Brain microvascular endothelial cell (primary cell): ENCODE measurements around the gene IRF1.

Experiments used
- DNase-seq: peaks from one replicate; pipeline ENCODE4 v3.0.0-alpha.2; 2020
- H3K27ac ChIP-seq: fragments of 250-450 bp; sonication (Bioruptor Pico); 2 replicates; pipeline ENCODE4 v1.5.1; 2020; ENCODE audit warnings: mild to moderate bottlenecking, moderate library complexity
- H3K27me3 ChIP-seq: fragments of 250-450 bp; sonication (Bioruptor Pico); replicated peaks from 2 replicates; pipeline ENCODE4 v1.5.1; 2020; ENCODE audit warnings: mild to moderate bottlenecking
- H3K36me3 ChIP-seq: fragments of 250-450 bp; sonication (Bioruptor Pico); replicated peaks from 2 replicates; pipeline ENCODE4 v1.5.1; 2020; ENCODE audit warnings: mild to moderate bottlenecking
- H3K4me3 ChIP-seq: 2 replicates; pipeline ENCODE4 v1.5.1; 2011; ENCODE audit warnings: low read depth, mild to moderate bottlenecking, control low read depth, low read length, moderate library complexity
- in situ Hi-C: cut with HindIII; loops from 2 replicates; pipeline ENCODE4 v1.10.0; 2017; ENCODE audit warnings: low sequenced_read_pairs, low pct_ligation_motif_present
- TF ChIP-seq, protein P1 (sequence below): IDR thresholded peaks from 2 replicates; pipeline ENCODE4 v1.5.1; 2011; ENCODE audit warnings: low read depth, mild to moderate bottlenecking, moderate library complexity, low read length, control low read depth, inconsistent platforms; ENCODE audit errors: missing control alignments

IRF1 gene

DNA sequence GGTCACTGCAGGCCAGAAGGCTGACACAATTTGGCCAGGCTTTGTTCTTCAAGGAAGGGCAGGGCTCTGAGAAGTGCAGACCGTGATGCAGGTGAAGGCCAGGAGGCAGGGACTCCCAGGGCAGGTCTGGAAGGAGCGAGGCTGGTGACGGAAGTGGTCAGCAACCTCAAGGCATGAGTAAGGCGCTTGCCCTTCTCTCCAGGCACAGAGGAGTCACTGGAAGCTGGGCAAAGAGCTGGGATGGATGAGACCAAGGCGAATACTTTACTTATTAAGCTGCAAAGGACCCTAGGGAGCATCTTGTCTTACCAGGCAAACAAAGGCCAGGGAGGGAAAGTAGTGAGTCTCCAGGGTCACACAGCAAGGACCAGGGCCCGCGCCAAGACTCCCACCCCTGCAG, 18.6 kb downstream of the IRF1 start:
- TF ChIP-seq, protein P1, sequence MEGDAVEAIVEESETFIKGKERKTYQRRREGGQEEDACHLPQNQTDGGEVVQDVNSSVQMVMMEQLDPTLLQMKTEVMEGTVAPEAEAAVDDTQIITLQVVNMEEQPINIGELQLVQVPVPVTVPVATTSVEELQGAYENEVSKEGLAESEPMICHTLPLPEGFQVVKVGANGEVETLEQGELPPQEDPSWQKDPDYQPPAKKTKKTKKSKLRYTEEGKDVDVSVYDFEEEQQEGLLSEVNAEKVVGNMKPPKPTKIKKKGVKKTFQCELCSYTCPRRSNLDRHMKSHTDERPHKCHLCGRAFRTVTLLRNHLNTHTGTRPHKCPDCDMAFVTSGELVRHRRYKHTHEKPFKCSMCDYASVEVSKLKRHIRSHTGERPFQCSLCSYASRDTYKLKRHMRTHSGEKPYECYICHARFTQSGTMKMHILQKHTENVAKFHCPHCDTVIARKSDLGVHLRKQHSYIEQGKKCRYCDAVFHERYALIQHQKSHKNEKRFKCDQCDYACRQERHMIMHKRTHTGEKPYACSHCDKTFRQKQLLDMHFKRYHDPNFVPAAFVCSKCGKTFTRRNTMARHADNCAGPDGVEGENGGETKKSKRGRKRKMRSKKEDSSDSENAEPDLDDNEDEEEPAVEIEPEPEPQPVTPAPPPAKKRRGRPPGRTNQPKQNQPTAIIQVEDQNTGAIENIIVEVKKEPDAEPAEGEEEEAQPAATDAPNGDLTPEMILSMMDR = no peak
- in situ Hi-C loops = no loop called here
- Histone ChIP-seq H3K36me3 (no peaks in the 10 kb centered on the region), H3K27ac (peak overlapping the region; percentile 38), H3K4me3 (no peak overlapping the region), H3K27me3 (no peaks in the 10 kb centered on the region)
- DNase-seq = no peak

DNA sequence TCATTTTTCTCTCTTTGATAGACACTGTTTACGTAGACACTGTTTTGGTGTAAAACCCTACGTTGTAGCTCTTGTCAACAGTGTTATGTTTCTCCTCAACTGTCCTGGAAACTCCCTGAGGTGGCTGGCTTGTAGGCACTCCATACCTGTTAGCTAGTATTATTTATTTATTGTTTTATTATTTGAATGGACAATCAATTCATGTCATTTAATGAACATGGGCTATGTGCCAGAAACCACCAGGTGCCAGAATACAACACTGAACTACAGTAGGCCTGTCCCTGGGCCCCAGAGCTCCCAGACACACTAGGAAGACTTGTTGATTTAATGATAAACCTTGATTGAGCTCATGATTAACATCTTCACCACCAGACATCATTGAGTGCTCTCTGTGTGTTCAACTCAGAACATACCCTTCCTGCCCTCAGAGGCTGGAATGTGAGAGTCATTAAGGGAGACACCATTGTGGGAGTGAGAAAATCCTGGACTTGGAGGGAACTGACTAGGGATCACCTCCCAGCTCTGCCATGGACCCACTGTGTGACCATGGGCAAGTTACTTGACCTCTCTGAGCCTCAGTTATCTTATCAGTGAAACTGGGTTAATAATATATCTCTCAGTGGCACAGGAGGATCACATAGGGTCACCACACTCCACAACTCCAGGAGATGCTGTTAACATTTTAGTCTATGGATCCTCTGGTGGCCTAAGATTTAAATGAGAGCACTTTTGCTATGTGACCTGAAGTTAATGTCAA, 19.2 kb downstream of the IRF1 start:
- in situ Hi-C loops = no loop called here
- DNase-seq = peak; percentile 60
- peak overlapping the region; percentile 38 for H3K27ac ChIP-seq

DNA sequence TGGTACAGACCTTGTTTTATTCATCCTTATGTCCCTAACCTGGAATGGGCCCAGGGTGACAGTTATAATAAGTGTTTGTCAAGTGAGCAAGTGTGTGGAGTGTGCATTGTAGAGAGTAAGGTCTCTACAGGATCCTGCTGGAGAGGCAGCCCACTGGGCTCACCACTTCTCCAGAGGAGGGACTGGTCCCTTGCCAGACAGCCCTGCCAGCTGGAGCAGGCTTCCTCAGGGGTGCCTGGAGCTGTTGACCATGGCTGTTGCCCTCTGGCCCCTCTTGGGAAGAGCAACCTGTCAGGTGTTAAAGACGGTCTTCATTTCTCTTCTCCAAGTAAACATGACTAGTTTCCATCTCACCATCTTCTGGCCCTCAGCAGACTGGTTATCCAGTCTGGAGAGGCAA, 20.0 kb downstream of the IRF1 start:
- DNase-seq = no peak
- no peaks in the 10 kb centered on the region for H3K36me3 ChIP-seq
- H3K27me3 ChIP-seq = no peaks in the 10 kb centered on the region
- TF ChIP-seq, protein P1 = no peak
- H3K27ac ChIP-seq = peak overlapping the region; percentile 33
- H3K4me3 ChIP-seq = no peak overlapping the region
- in situ Hi-C loops = no loop called here

More for the DNA sequence above, 19.2 kb downstream of the IRF1 start:
- TF ChIP-seq, protein P1 = no peak
- no peak overlapping the region for H3K4me3 ChIP-seq
- no peaks in the 10 kb centered on the region for H3K27me3 ChIP-seq
- no peaks in the 10 kb centered on the region for H3K36me3 ChIP-seq

DNA sequence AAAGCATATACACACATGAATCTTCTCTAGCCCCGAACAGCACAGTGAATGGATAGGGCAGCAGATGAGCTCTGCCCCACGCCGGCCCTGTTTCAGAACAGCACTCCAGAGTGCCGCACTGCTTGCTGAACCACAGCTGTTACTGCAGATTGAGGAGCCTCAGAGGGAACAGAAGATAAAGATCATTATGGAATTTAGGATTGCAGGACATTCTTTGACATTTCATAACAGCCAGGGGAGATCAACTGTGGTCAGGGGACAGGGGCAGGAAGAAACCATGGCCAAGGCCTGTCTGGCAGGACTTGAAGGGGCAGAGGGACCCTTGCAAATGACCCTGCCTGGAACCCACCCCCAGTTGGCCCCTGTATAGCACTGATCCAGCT, 20.6 kb downstream of the IRF1 start:
- in situ Hi-C loops = no loop called here
- Histone ChIP-seq H3K36me3 (no peaks in the 10 kb centered on the region), H3K27me3 (no peaks in the 10 kb centered on the region), H3K4me3 (no peak overlapping the region), H3K27ac (peak overlapping the region; percentile 33)
- TF ChIP-seq, protein P1 = no peak
- DNase-seq = no peak

DNA sequence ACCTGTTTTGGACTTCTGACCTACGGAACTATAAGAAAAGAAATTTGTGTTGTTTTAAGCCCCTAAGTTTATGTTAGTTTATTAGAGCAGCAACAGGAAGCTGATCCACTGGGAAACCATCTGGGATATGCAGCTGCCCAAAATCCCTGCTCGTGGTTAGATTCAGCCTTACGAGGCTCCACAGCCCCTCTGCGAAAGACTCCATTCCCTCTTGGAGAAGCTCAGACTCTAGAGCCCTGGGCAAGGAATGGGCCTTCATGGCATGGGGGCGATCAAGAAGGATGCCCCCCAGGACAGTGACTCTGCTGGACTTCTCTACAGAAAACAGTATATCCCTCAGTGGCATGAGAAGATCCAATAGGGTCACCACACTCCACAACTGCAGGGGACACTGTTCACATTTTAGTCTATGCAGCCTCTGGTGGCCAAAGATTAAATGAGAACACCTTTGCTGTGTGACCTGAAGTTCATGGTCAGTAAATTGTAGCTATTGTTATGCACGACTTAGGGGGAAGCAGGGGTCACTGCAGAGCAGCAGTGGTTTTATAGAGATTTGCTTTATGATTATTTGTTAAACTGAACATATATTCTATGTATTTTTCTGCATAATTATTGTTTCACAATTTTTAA, 21.1 kb downstream of the IRF1 start:
- Histone ChIP-seq H3K4me3 (no peak overlapping the region), H3K27ac (peak overlapping the region; percentile 33), H3K36me3 (no peaks in the 10 kb centered on the region), H3K27me3 (no peaks in the 10 kb centered on the region)
- DNase-seq = no peak
- in situ Hi-C loops = no loop called here
- TF ChIP-seq, protein P1 = peak; percentile 12
